ENCODE measurements around the gene LIN52. TPM values are rescaled to one million over a fixed set of nuclear protein-coding genes. Genes with fewer than 3 reads are reported as not detected.

Gene LIN52
- total and polyA plus RNA-seq, 2 of the 8 experiments (the other 6 are each of a cell fraction or from before 2014, with no cell fraction given), result 6.8 to 11.6 TPM

GRCh38 chr14:74083784-74084276 is 926 bp upstream of the LIN52 start:
- Histone ChIP-seq H3K79me2 (ENCODE audit: control insufficient read depth in 1 of 2, insufficient read depth in 2 of 2, low read length in 2 of 2) (peaks cover 3 to 46% of the 10 kb centered on the region in 2 experiments; a peak in 3 of 4 replicates), H3K27me3 (replicated peaks in 1 of 4; ENCODE audit: control insufficient read depth in 3 of 4, extremely low read depth in 1 of 4, insufficient read depth in 3 of 4, low read length in 3 of 4) (no peaks in the 10 kb centered on the region), H2AFZ (ENCODE audit: low read length) (0 out of 2 replicates have a peak overlapping the region, but pooled peaks have one; percentile 7), H2BK5ac (ENCODE audit: low read depth, low read length) (peak overlapping the region; percentile 96), H3K4me1 (replicated peaks in 1 of 4; ENCODE audit: control insufficient read depth in 3 of 4, insufficient read depth in 4 of 4, low read length in 3 of 4) (peaks cover 0 to 3% (median 2%) of the 10 kb centered on the region in 4 experiments; a peak in 4 of 7 replicates), H3K4me2 (ENCODE audit: insufficient read depth in 1 of 2, low read depth in 2 of 2, low read length in 2 of 2) (peak overlapping the region; percentile 75 to 76), H3K56ac (replicated peaks; ENCODE audit: insufficient read length, low read depth, low read length) (peak overlapping the region; percentile 75), H3K27ac (ENCODE audit: low read depth, low read length) (peak overlapping the region; percentile 89), H3K9ac (replicated peaks in 1 of 4; ENCODE audit: extremely low read depth in 1 of 4, low read depth in 3 of 4, low read length in 3 of 4) (peak overlapping the region; percentile 81 to 99 (median 90)), H3K14ac (ENCODE audit: insufficient read length) (no peak overlapping the region), H2AK5ac (ENCODE audit: low read depth, low read length) (no peak overlapping the region; the same call in 1 of the 2 replicates), H3K23me2 (ENCODE audit: low read depth, low read length) (peaks cover 7% of the 10 kb centered on the region; the same call in 1 of the 2 replicates), H2BK15ac (ENCODE audit: low read length) (no peak overlapping the region), H3K9me3 (ENCODE audit: insufficient read depth in 2 of 2, low read depth in 1 of 2, low read length in 1 of 2) (no peaks in the 10 kb centered on the region), H2BK120ac (replicated peaks; ENCODE audit: low read depth, low read length) (no peak overlapping the region), H3K18ac (ENCODE audit: extremely low read depth, low read length) (peak overlapping the region; percentile 71; the same call in 1 of the 2 replicates), H3K23ac (ENCODE audit: insufficient read length) (no peak overlapping the region), H4K5ac (ENCODE audit: insufficient read length, low read depth, low read length) (peak overlapping the region; percentile 43), H2BK20ac (ENCODE audit: low read length) (no peak overlapping the region), H2BK12ac (ENCODE audit: low read depth, low read length) (peak overlapping the region; percentile 94), H4K8ac (ENCODE audit: extremely low read depth, insufficient read depth, low read length) (peak overlapping the region; percentile 97; the same call in 1 of the 2 replicates), H3K36me3 (ENCODE audit: control insufficient read depth in 2 of 4, insufficient read depth in 4 of 4, low read length in 3 of 4) (no peaks in the 10 kb centered on the region), H3K79me1 (ENCODE audit: low read depth, low read length) (no peaks in the 10 kb centered on the region; the same call in 1 of the 2 replicates), H3K4ac (replicated peaks; ENCODE audit: insufficient read length, low read depth, low read length) (no peak overlapping the region), H3K4me3 (ENCODE audit: extremely low read depth in 1 of 4, insufficient read depth in 2 of 4, low read depth in 3 of 4, low read length in 4 of 4) (peak overlapping the region; percentile 86 to 99 (median 91)), H4K91ac (replicated peaks; ENCODE audit: insufficient read length, low read length) (peak overlapping the region; percentile 32), H4K20me1 (replicated peaks in 1 of 2; ENCODE audit: control insufficient read depth in 1 of 2, insufficient read depth in 2 of 2, low read length in 2 of 2) (no peaks in the 10 kb centered on the region)
- FAIRE-seq (no peak), DNase-seq (ENCODE audit: low read depth in 1 of 2, low spot score in 2 of 2) (no peak)
- ChIA-PET CTCF (ENCODE audit: partially characterized antibody) (interaction anchor here (0.6 kb wide), 2 partner anchors 176 to 396 kb away, joined by 3 to 4 read pairs; no protein-coding TSS in a partner anchor), POLR2A (ENCODE audit: partially characterized antibody) (interaction anchor here (1.0 to 5.4 kb wide), 6 partner anchors 10 to 158 kb away, joined by 3 to 26 read pairs (median 4); no protein-coding TSS in a partner anchor)
- 1% methylated on average over 15 of the region's 15 CpGs; no CpG with 5 or more reads in 1 of the 2 experiments for WGBS, 2 experiments (ENCODE audit: extremely low coverage in 1 of 2, insufficient coverage in 1 of 2, insufficient read length in 1 of 2, insufficient replicate concordance in 2 of 2, low coverage in 1 of 2, low lambda C conversion rate in 2 of 2, missing lambda C conversion rate in 1 of 2)
- TF ChIP-seq RBBP5 (IDR thresholded peaks at IDR 0.05; ENCODE audit: borderline replicate concordance, low read depth, low read length) (0 out of 2 replicates have a peak, but pooled peaks have one; percentile 24), HDAC6 (IDR thresholded peaks at IDR 0.05; ENCODE audit: low read depth, low read length) (no peak), SIN3A (conservative IDR thresholded peaks at IDR 0.05 in 1 of 2, IDR thresholded peaks at IDR 0.05 in 1 of 2; ENCODE audit: low read depth in 1 of 2, low read length in 2 of 2) (0 out of 4 replicates have a peak, but pooled peaks of 1 of the 2 experiments have one; percentile 59), RXRA (IDR thresholded peaks at IDR 0.05; ENCODE audit: insufficient read depth, low read depth, low read length) (no peak), KDM1A (IDR thresholded peaks at IDR 0.05; ENCODE audit: borderline replicate concordance, low read length) (no peak), HDAC2 (IDR thresholded peaks at IDR 0.05; ENCODE audit: borderline replicate concordance in 1 of 2, low read depth in 2 of 2, low read length in 2 of 2) (0 out of 4 replicates have a peak, but pooled peaks of 1 of the 2 experiments have one; percentile 49), SP1 (IDR thresholded peaks at IDR 0.05; ENCODE audit: low read depth, low read length) (no peak), ASH2L (IDR thresholded peaks at IDR 0.05; ENCODE audit: low read length) (peak; percentile 44), SP4 (IDR thresholded peaks at IDR 0.05; ENCODE audit: low read length) (no peak), RAD21 (IDR thresholded peaks at IDR 0.05 in 1 of 2, conservative IDR thresholded peaks at IDR 0.05 in 1 of 2; ENCODE audit: low read depth in 2 of 2, low read length in 2 of 2) (no peak), SUZ12 (IDR thresholded peaks at IDR 0.05; ENCODE audit: low read length) (no peak)

Measured in H1 (cell line).